DOHH2 (cell line): ENCODE results near the gene AP1AR.
"Not testable (repeated sequence)": the region's sequence is repeated elsewhere in the genome, so short reads cannot be mapped to it uniquely, and the experiment has no call there.

Experiments
- CTCF ChIP-seq: fragments of 200-600 bp; sonication (generic); IDR thresholded peaks from one replicate; pipeline ENCODE4 v1.5.1; 2014; ENCODE audit warnings: antibody characterized with exemption, mild to moderate bottlenecking, low read depth, low read length; ENCODE audit not compliant: poor library complexity, severe bottlenecking
- EZH2phosphoT487 ChIP-seq: fragments of 200-600 bp; sonication (generic); IDR thresholded peaks from 2 replicates; pipeline ENCODE4 v1.6.1; 2017; ENCODE audit warnings: borderline replicate concordance, mild to moderate bottlenecking, antibody characterized with exemption, low read length, moderate library complexity, mixed read lengths

GRCh38 chr4:112309263-112309791 is 77.7 kb downstream of the AP1AR start:
- not testable (repeated sequence) for TF ChIP-seq CTCF, EZH2phosphoT487
